ENCODE data around the gene JUND. TPM values are rescaled to one million over a fixed set of nuclear protein-coding genes. Genes with fewer than 3 reads are reported as not detected.

Gene JUND
- total RNA-seq, 1 donor from 2014 or later, result 161 TPM

GRCh38 chr19:18282021-18282787, 782 bp upstream of the JUND start:
- Mint-ChIP-seq H3K36me3 (ENCODE audit: low read depth, unreplicated experiment) (peaks cover 9% of the 10 kb centered on the region), H3K27ac (ENCODE audit: unreplicated experiment) (peak overlapping the region; percentile 96), H3K27me3 (ENCODE audit: low read depth, unreplicated experiment) (no peaks in the 10 kb centered on the region), H3K4me3 (ENCODE audit: unreplicated experiment) (peak overlapping the region; percentile 77), H3K4me1 (ENCODE audit: low read depth, unreplicated experiment) (peaks cover 23% of the 10 kb centered on the region), H3K9me3 (ENCODE audit: unreplicated experiment) (no peaks in the 10 kb centered on the region)
- FAIRE-seq (no peak), DNase-seq (ENCODE audit: low read depth) (peak; percentile 79)
- Histone ChIP-seq H3K9me3 (ENCODE audit: insufficient read depth, low read depth, low read length) (no peaks in the 10 kb centered on the region), H3K9ac (ENCODE audit: low read length) (peak overlapping the region; percentile 99), H3K36me3 (ENCODE audit: insufficient read depth, low read length) (peaks cover 4% of the 10 kb centered on the region), H4K20me1 (ENCODE audit: insufficient read depth, low read length) (peaks cover 30% of the 10 kb centered on the region), H2AFZ (ENCODE audit: low read depth, low read length) (peak overlapping the region; percentile 54), H3K4me3 (ENCODE audit: insufficient read depth, low read depth, low read length) (peak overlapping the region; percentile 49), H3K27me3 (ENCODE audit: insufficient read depth, low read length) (no peaks in the 10 kb centered on the region), H3K4me2 (ENCODE audit: low read length) (peak overlapping the region; percentile 92), H3K4me1 (ENCODE audit: insufficient read depth, low read length) (peaks cover 24% of the 10 kb centered on the region), H3K27ac (ENCODE audit: low read depth, low read length) (peak overlapping the region; percentile 99), H3K79me2 (ENCODE audit: insufficient read depth, low read length) (peaks cover 38% of the 10 kb centered on the region)
- TF ChIP-seq EZH2 (IDR thresholded peaks at IDR 0.05; ENCODE audit: insufficient read depth, low read length) (no peak), CTCF (IDR thresholded peaks at IDR 0.05; ENCODE audit: insufficient read depth, low read depth, low read length) (no peak)

- Histone ChIP-seq H3K9me3 (ENCODE audit: insufficient read depth, low read depth, low read length) (no peaks in the 10 kb centered on the region), H3K27me3 (ENCODE audit: insufficient read depth, low read length) (no peaks in the 10 kb centered on the region), H3K4me3 (ENCODE audit: insufficient read depth, low read depth, low read length) (peak overlapping the region; percentile 98), H3K36me3 (ENCODE audit: insufficient read depth, low read length) (peaks cover 4% of the 10 kb centered on the region), H3K9ac (ENCODE audit: low read length) (peak overlapping the region; percentile 99), H3K4me2 (ENCODE audit: low read length) (peak overlapping the region; percentile 83), H3K4me1 (ENCODE audit: insufficient read depth, low read length) (peaks cover 31% of the 10 kb centered on the region), H4K20me1 (ENCODE audit: insufficient read depth, low read length) (peaks cover 45% of the 10 kb centered on the region), H2AFZ (ENCODE audit: low read depth, low read length) (no peak overlapping the region), H3K79me2 (ENCODE audit: insufficient read depth, low read length) (peaks cover 52% of the 10 kb centered on the region), H3K27ac (ENCODE audit: low read depth, low read length) (peak overlapping the region; percentile 95)
- no peak for TF ChIP-seq CTCF (IDR thresholded peaks at IDR 0.05; ENCODE audit: insufficient read depth, low read depth, low read length)
- TF ChIP-seq EZH2 (IDR thresholded peaks at IDR 0.05; ENCODE audit: insufficient read depth, low read length), result no peak
- H3K4me3 Mint-ChIP-seq (ENCODE audit: unreplicated experiment), result peak overlapping the region; percentile 93
- H3K9me3 Mint-ChIP-seq (ENCODE audit: unreplicated experiment), result no peaks in the 10 kb centered on the region
- peaks cover 21% of the 10 kb centered on the region for H3K4me1 Mint-ChIP-seq (ENCODE audit: low read depth, unreplicated experiment)
- H3K36me3 Mint-ChIP-seq (ENCODE audit: low read depth, unreplicated experiment), result peaks cover 9% of the 10 kb centered on the region
- DNase-seq (ENCODE audit: low read depth), result peak; percentile 47
- no peak for FAIRE-seq
- H3K27me3 Mint-ChIP-seq (ENCODE audit: low read depth, unreplicated experiment), result no peaks in the 10 kb centered on the region
- peak overlapping the region; percentile 96 for H3K27ac Mint-ChIP-seq (ENCODE audit: unreplicated experiment)
Measured at GRCh38 chr19:18280247-18281081, 958 bp downstream of the JUND start.

Measured in astrocyte (in vitro differentiated cells and primary cell).